GM18498 (cell line): ENCODE results near the gene CARMIL1.

Source experiments
- ATAC-seq: cut with Tn5 transposase; IDR thresholded peaks from one replicate; pipeline ENCODE4 v1.9.1; 2021; ENCODE audit warnings: mild to moderate bottlenecking, moderate library complexity; ENCODE audit not compliant: unreplicated experiment

The CARMIL1 gene

GRCh38 chr6:25599516-25600085, 320.4 kb downstream of the CARMIL1 start:
- ATAC-seq = no peak

- no peak for ATAC-seq
These were observed 322.9 kb downstream of the CARMIL1 start for GRCh38 chr6:25601800-25602673.

GRCh38 chr6:25602674-25602982, 323.5 kb downstream of the CARMIL1 start:
- no peak for ATAC-seq

- no peak for ATAC-seq
These were observed 324.1 kb downstream of the CARMIL1 start for GRCh38 chr6:25603251-25603650.

GRCh38 chr6:25606151-25606550, 327.0 kb downstream of the CARMIL1 start:
- ATAC-seq = no peak

GRCh38 chr6:25608558-25609174, 329.5 kb downstream of the CARMIL1 start:
- ATAC-seq = no peak

- no peak for ATAC-seq
These were observed 333.5 kb downstream of the CARMIL1 start for GRCh38 chr6:25612666-25613065.

GRCh38 chr6:25613415-25613814, 334.2 kb downstream of the CARMIL1 start:
- ATAC-seq = no peak

- ATAC-seq = no peak
These were observed 334.9 kb downstream of the CARMIL1 start for GRCh38 chr6:25614052-25614451.

GRCh38 chr6:25615471-25615870, 336.3 kb downstream of the CARMIL1 start:
- no peak for ATAC-seq

GRCh38 chr6:25617997-25618396, 338.8 kb downstream of the CARMIL1 start:
- no peak for ATAC-seq

GRCh38 chr6:25619217-25619616, 340.0 kb downstream of the CARMIL1 start:
- no peak for ATAC-seq

- ATAC-seq = no peak
These were observed 341.2 kb downstream of the CARMIL1 start for GRCh38 chr6:25620391-25620790.

- no peak for ATAC-seq
These were observed 343.9 kb downstream of the CARMIL1 start for GRCh38 chr6:25623065-25623464.

- ATAC-seq = no peak
These were observed 344.7 kb downstream of the CARMIL1 start for GRCh38 chr6:25623879-25624278.

GRCh38 chr6:25627001-25627400, 347.8 kb downstream of the CARMIL1 start:
- no peak for ATAC-seq

GRCh38 chr6:25628471-25629197, 349.5 kb downstream of the CARMIL1 start:
- ATAC-seq = no peak

GRCh38 chr6:25629198-25629576, 350.0 kb downstream of the CARMIL1 start:
- ATAC-seq = no peak

- ATAC-seq = no peak
These were observed 351.5 kb downstream of the CARMIL1 start for GRCh38 chr6:25630508-25631278.

- no peak for ATAC-seq
These were observed 356.7 kb downstream of the CARMIL1 start for GRCh38 chr6:25635886-25636317.

- ATAC-seq = no peak
These were observed 358.0 kb downstream of the CARMIL1 start for GRCh38 chr6:25637211-25637610.
